ENCODE measurements around the gene RABAC1.
"Not testable (repeated sequence)": the region's sequence is repeated elsewhere in the genome, so short reads cannot be mapped to it uniquely, and the experiment has no call there.

The RABAC1 gene

GRCh38 chr19:41927497-41928192 is 31.5 kb downstream of the RABAC1 start:
- DNase-seq: no peak

- no peak for DNase-seq
Observed at GRCh38 chr19:41926763-41927496, 32.2 kb downstream of the RABAC1 start.

- no peak for DNase-seq
Observed at GRCh38 chr19:41926028-41926762, 32.9 kb downstream of the RABAC1 start.

DNA sequence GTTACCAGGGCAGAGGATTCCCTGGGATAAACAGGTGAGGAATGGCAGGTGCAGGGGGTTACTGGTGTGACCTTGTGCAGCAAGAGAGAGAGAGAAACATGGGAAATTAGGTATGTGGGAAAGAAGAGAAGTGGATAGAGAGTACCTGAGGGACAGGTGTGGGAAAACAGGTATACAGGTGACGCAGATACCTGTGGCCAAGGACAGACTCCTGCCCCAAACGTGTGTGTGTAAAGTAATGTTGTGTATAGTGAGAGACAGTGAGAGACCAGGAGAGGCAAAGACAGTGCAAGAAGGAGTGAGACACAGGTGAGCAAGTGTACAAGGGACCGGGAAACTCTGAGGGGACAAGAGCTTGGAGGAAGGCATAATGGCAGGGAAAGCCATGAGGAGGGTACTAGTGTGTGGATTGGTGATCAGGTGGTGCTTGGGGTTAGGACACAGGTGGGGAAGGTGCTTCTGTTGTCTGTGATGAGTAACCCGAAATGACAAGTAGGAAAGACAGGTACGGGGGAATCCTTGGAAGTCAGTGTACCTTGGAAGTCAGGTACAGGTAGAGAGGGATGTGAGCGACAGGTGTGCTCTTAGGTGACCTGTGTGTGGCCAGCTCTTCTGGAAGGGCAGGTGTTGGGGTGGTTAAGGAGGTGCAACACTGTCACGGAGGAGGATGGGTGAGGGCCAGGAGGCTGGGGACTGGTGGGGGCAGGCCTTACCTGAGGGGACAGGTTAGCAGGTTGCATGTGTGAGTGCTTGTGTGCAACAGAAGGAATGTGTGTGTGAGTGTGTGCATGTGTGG is 33.7 kb downstream of the RABAC1 start:
- no peak for DNase-seq

- DNase-seq: no peak
Observed at GRCh38 chr19:41924151-41925145, 34.7 kb downstream of the RABAC1 start.

DNA sequence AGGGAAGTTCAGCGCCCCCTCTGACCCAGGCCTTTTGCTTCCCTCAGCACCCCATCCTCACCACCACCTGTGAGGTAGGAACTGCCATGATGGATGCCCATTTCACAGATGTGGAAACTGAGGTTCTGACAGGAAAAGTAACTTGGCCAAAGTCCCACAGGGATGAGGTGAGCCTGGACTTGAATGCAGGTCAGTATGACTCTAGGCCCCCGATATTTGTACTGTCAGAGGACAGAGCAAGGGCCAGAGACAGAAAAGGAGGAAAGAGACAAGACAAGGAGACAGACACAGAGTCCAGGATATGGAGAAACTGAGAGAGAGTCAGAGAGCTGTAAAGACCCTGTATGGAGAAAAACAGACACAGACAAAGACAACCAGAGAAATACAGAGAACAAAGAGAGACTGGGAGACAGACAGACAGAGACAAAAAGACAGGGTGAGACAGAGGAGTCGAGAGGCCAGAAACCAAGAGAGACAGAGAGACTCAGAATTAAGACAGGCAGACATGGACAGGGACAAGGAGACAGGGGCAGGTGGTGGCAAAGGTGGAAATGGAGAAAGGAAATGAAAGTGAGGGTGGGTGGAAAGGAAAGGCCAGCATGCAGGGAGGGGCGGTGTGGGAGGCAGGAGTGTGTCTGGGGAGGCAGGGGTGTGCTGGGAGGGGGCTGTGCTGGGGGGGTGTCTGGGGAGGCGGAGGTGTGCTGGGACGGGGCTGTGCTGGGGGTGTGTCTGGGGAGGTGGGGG is 35.9 kb downstream of the RABAC1 start:
- no peak for DNase-seq

- no peak for DNase-seq
Observed at GRCh38 chr19:41922585-41922984, 36.5 kb downstream of the RABAC1 start.

DNA sequence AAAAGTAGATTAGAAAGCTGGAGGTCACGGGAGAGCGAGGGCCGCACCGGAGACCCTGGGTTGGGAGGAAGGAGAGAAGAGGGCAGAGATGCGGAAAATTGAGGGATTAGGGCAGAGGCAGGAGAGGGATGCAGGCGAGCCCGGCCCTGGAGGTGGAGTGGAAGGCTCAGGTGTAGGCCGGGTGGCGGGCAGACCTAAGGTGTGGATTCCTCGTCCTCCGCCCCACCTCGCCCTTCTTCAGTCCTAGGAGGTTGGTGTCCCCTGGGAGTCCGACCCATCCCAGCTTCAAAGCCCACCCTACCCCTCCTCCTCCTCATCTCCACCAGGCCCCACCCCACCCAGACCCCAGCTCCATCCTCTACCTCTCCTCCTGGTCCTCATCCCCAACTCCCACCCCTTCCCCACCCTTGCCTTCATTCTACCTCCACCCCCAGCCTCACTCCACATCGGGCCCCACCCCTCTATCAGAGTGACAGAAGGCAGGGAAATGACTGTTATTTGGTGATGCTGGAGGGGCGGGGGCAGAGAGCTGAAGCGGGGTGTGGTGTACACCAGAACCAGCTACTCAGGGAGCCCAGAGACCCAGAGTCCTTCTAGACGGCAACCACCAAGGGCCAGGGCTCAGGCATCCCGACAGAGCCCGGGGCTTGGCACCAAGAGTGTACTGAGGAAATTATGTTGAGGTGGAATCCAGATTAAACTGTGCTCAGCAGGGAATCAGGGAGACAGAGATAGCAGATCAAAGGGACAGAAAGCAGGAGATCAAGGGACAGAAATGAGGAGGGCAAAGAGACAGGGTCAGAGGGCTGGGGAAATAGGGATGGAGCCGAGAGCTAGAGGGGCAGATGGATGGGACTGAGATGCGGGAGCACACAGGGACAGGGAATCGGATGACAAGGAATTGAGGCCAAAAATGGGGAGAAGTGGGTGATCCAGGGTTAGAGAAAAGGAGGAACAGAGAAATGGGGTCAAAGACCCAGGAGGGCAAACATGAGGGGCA is 37.2 kb downstream of the RABAC1 start:
- no peak for DNase-seq

- DNase-seq: no peak
Observed at GRCh38 chr19:41920882-41921576, 38.1 kb downstream of the RABAC1 start.

GRCh38 chr19:41919948-41920712 is 39.0 kb downstream of the RABAC1 start:
- no peak for DNase-seq

GRCh38 chr19:41918653-41919244 is 40.4 kb downstream of the RABAC1 start:
- DNase-seq: no peak

- DNase-seq: no peak
Observed at GRCh38 chr19:41918095-41918494, 41.0 kb downstream of the RABAC1 start.

GRCh38 chr19:41917676-41918075 is 41.4 kb downstream of the RABAC1 start:
- DNase-seq: no peak

- no peak for DNase-seq
Observed at GRCh38 chr19:41915776-41916414, 43.2 kb downstream of the RABAC1 start.

DNA sequence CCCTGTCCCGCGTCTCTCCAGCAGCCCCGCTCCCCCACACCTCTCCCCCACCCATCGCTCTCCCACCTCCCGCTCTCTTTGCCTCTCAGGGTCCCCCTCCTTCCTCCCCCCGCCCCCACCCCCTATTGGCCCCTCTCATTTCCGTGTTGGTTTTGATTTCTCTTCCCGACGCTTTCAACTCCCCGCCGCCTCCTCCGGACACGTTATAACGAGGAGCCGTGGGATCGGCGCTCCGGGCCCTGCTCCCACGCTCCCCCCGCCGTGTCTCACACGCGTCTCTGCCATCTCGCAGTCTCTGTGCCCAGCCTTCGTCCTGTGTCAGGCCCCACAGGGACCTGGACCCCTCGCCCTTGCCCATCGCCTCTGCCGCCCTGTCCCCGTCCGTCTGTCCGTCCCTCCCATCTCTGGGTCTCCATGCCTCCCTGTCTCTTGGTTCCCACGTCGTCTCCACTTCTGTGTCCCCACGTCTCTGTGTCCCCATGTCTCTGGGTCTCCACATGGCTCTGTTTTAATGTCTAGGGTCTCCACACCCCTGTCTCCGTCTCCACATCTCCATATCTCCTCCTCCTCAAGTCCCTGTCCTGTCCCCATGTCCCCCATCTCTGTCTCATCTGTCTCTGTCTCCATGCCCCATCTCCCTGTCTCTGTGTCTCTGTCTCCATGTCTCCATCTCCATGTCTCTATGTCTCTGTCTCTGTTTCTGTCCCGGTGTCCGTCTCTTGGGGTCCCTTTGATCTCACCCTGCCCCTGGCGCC is 43.9 kb downstream of the RABAC1 start:
- DNase-seq: no peak

- DNase-seq: not testable (repeated sequence)
Observed at GRCh38 chr19:41914424-41914834, 44.7 kb downstream of the RABAC1 start.
